GM19455 (cell line): ENCODE data around the gene CSHL1.
"Not testable (repeated sequence)": the region's sequence is repeated elsewhere in the genome, so short reads cannot be mapped to it uniquely, and the experiment has no call there.

Experiments used
- ATAC-seq: cut with Tn5 transposase; IDR thresholded peaks from one replicate; pipeline ENCODE4 v1.9.1; 2021; ENCODE audit not compliant: unreplicated experiment

Gene CSHL1

DNA sequence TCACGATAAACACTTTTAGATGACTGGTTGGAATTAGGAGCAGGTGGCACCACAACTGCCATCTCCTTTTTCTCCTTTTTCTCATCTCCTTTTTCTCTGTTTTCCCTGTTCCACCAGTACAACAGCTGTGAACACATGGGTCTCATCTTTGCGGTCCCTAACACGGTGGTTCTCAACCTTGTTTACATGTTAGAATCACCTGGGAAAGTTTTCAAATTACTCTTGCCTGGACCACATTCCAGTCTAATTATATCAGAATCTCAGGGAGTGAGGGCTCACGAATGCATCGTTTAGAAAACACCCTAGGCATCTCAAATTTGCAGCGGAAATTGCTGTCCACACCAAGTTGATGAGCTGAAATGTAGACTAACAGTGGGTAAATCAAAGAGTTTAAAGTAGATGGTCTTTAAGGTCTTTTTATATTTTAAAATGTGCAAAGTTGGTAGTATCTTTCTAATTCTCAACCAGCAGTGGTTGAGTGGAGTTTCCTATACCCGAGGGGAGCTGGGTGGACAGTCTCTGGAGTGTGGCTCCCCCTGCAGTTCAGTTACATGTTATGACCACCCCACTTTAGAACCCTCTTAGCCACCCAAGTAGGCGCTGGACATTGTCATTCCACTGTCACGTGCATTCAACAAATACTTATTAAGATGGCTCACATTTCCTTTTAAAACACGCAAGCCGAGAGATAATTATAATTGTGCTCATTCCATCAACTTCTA lies 18.6 kb downstream of the CSHL1 start:
- ATAC-seq: not testable (repeated sequence)

DNA sequence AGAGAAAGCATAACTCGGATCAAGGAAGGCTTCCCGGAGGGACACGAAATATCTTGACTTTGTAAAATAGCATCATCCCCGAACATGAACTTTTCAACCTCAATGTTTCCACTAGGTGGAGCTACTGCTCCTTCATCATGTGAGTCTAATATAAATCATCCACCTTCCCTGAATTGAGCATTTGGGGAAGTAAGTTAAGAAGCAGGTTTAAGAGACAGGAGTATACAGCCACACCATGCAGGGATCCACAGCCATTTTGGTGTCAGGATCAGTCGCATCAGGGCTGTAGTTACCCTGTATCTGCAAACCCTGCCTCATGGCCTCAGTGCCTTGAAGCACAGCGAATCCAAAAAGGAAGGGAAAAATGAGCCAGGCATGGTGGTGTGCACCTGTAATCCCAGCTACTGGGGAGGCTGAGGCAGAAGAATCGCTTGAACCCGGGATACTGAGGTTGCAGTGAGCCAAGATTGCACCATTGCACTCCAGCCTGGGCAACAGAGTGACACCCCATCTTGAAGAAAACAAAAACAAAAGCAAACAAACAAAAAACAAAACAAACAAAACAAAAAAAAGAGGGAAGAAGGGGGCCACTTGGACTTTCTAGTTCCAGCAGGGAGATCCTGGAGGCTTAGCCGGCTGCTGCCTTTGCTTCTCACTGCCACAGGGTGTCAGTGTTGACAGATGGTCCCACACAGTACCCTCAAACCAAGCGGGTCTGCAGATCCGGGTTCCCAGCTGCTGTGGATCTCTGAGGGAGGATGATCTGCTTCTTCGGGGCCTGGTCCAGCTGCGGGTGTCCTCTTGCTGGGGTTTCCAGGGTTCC lies 21.8 kb downstream of the CSHL1 start:
- ATAC-seq: not testable (repeated sequence)

GRCh38 chr17:63885119-63885518 lies 25.9 kb downstream of the CSHL1 start:
- ATAC-seq: not testable (repeated sequence)

DNA sequence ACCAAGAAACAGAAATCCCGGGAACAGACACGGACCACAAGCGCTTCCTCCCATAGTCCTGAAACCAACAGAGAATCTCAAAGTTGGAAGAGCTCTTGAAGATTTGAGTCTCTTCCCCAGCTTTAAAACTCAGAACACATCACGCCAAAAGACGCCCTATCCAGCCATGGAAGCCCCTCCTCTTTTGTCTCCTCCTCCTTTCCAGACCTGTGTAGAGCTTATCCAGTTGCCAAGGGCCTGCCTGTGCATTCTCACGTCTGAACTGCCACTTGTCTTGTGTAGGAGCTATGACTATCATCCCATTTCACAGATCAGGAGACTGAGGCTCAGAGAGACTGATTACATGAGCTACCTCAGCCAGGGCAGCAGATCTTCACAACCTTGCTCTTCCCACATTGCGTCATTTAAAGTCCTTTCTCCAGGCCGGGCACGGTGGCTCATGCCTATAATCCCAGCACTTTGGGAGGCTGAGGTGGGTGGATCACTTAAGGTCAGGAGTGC lies 28.4 kb downstream of the CSHL1 start:
- ATAC-seq: not testable (repeated sequence)

GRCh38 chr17:63881935-63882601 lies 29.0 kb downstream of the CSHL1 start, which contains the start of gene GH2:
TSS of gene GH2 (minus strand) at chr17:63881944. CDS start at chr17:63881801, 143 bp downstream.
- no peak for ATAC-seq

DNA sequence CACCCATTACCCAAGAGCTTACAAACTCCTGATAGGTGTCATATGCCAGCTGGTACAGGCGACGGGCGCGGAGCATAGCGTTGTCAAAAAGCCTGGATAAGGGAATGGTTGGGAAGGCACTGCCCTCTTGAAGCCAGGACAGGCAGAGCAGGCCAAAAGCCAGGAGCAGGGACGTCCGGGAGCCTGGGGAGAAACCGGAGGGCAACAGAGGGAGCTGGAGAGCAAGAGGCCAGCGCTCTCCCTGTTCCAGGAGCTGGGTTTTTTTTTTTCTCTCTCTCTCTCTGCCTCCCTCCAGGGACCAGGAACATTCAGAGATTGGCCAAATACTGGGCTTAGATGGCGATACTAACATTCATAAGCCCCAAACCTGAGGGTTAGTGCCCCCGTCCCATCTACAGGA lies 29.7 kb downstream of the CSHL1 start:
- ATAC-seq: not testable (repeated sequence)

DNA sequence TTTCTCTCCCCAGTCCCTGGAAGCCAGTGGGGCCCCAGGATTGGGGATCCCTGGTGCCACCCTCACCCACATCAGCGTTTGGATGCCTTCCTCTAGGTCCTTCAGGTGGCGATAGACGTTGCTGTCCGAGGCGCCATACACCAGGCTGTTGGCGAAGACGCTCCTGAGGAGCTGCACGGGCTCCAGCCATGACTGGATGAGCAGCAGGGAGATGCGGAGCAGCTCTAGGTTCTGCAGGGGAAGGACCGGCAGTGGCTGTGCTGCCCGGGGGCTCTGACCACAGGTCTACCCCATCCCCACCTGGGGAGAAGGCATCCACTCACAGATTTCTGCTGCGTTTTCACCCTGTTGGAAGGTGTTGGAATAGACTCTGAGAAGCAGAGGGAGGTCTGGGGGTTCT lies 30.4 kb downstream of the CSHL1 start:
- ATAC-seq: no peak

GRCh38 chr17:63878413-63878812 lies 32.6 kb downstream of the CSHL1 start:
- not testable (repeated sequence) for ATAC-seq

GRCh38 chr17:63874693-63875092 lies 36.4 kb downstream of the CSHL1 start:
- ATAC-seq: not testable (repeated sequence)

GRCh38 chr17:63874061-63874626 lies 36.9 kb downstream of the CSHL1 start:
- not testable (repeated sequence) for ATAC-seq

- ATAC-seq: not testable (repeated sequence)
Measured at GRCh38 chr17:63873577-63873976, 37.5 kb downstream of the CSHL1 start, which contains the start of gene CSH2. TSS of gene CSH2 (minus strand) at chr17:63873677. CDS start at chr17:63873614, 63 bp downstream.

DNA sequence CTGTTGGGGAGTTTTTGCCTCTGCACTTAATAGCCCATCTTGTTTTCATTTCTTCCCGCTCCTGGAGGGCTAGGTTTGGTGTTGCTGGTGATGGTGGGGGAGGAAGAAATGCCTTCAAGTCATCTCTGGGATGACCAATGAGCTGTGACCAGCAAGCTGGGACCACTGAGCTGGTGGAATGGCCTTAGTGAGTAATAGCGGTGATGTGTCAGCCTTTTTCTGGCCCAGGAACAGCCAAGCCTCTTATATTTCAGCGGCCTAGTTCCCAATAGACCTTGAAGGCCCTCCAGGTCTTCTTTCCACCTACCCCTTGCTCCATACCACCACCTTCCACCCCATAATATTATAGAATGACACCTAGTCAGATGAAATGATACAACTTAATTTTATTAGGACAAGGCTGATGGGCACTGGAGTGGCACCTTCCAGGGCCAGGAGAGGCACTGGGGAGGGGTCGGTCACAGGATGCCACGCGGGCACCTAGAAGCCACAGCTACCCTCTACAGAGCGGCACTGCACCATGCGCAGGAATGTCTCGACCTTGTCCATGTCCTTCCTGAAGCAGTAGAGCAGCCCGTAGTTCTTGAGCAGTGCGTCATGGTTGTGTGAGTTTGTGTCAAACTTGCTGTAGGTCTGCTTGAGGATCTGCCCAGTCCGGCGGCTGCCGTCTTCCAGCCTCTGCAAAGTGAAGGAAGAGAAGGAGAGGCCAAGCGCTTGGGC lies 39.3 kb downstream of the CSHL1 start:
- ATAC-seq: not testable (repeated sequence)

DNA sequence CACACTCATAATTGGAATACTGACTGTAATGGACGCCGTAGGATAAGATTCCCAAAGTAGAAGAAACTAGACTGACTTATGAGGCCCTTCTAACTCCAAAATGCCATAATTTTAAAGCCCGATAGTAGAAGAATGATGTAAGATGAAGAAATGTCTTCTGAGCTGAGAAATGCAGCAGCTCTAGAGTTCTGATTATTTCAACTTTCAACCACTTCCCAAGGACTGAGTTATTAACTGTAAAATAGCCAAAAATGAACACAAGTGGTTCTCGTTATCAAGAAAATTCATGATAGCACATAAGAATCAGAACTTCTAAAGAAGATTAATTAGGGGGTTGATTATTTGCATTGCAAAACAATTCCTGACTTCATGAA lies 40.8 kb downstream of the CSHL1 start:
- ATAC-seq: not testable (repeated sequence)

- ATAC-seq: not testable (repeated sequence)
Measured at GRCh38 chr17:63869491-63870291, 41.4 kb downstream of the CSHL1 start.

DNA sequence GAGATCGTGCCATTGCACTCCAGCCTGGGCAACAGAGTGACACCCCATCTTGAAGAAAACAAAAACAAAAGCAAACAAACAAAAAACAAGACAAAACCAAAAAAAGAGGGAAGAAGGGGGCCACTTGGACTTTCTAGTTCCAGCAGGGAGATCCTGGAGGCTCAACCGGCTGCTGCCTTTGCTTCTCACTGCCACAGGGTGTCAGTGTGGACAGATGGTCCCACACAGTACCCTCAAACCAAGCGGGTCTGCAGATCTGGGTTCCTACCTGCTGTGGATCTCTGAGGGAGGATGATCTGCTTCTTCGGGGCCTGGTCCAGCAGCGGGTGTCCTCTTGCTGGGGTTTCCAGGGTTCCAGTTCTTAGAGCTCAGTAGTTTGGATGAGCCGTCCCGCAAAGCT lies 44.4 kb downstream of the CSHL1 start:
- not testable (repeated sequence) for ATAC-seq
